B cell (primary cell): ENCODE results near the gene MVD.

Source experiments
- EZH2 ChIP-seq: IDR thresholded peaks from 2 replicates; pipeline ENCODE4 v1.6.1; 2012; ENCODE audit warnings: borderline replicate concordance, low read depth, mild to moderate bottlenecking, moderate library complexity, low read length; ENCODE audit not compliant: insufficient read depth, poor library complexity, severe bottlenecking
- TF ChIP-seq, protein P1 (sequence below): fragments of 200-600 bp; IDR thresholded peaks from one replicate; pipeline ENCODE4 v1.8.0; 2022; ENCODE audit warnings: antibody characterized with exemption, mild to moderate bottlenecking

- TF ChIP-seq, protein P1, sequence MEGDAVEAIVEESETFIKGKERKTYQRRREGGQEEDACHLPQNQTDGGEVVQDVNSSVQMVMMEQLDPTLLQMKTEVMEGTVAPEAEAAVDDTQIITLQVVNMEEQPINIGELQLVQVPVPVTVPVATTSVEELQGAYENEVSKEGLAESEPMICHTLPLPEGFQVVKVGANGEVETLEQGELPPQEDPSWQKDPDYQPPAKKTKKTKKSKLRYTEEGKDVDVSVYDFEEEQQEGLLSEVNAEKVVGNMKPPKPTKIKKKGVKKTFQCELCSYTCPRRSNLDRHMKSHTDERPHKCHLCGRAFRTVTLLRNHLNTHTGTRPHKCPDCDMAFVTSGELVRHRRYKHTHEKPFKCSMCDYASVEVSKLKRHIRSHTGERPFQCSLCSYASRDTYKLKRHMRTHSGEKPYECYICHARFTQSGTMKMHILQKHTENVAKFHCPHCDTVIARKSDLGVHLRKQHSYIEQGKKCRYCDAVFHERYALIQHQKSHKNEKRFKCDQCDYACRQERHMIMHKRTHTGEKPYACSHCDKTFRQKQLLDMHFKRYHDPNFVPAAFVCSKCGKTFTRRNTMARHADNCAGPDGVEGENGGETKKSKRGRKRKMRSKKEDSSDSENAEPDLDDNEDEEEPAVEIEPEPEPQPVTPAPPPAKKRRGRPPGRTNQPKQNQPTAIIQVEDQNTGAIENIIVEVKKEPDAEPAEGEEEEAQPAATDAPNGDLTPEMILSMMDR, result no peak
- no peak for TF ChIP-seq EZH2
These were observed 32.3 kb upstream of the MVD start for GRCh38 chr16:88695218-88695617.
